ENCODE data around the gene ERAL1. TPM values are rescaled to one million over a fixed set of nuclear protein-coding genes. Genes with fewer than 3 reads are reported as not detected.

The ERAL1 gene
- total and polyA plus RNA-seq, 2 of the 4 experiments (the other 2 are of a cell fraction) = 34.1 to 62.3 TPM

DNA sequence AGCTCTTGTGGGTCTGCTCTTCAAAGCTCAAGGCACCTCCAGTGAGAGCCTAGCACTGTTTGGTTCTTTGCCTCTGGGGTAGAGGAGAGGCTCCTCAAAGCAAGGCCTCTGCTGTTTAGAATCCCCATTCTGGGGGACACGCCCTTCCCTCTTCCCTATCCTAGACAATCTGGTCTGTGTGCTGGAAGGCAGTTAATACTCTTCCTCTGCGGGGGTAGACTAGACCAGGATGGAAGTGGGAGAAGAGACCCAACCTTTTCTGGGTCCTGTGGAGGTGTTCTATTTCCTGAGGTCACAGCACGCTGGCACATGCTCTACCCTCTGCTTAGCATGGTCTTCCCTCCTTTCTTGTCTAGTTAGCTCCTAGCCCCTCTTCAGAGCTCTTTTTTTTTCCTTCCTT, 7.7 kb downstream of the ERAL1 start:
- no peak overlapping the region for H4K8ac ChIP-seq (ENCODE audit: low read depth in 2 of 2, low read length in 2 of 2)
- in situ Hi-C loops (cut with MboI; ENCODE audit: low sequenced_read_pairs) = no loop called here
- H2BK15ac ChIP-seq (ENCODE audit: low read depth, low read length) = no peak overlapping the region
- no peak overlapping the region for H4K5ac ChIP-seq (ENCODE audit: low read depth, low read length)
- no peak overlapping the region for H3K4me2 ChIP-seq (ENCODE audit: low read depth, low read length)
- intact Hi-C loops (cut with micrococcal nuclease) = no loop called here
- H3K27me3 ChIP-seq (ENCODE audit: control insufficient read depth, insufficient read depth, low read length) = 0 out of 2 replicates have a peak, but pooled peaks cover 2% of the 10 kb centered on the region
- TF ChIP-seq, protein P1, sequence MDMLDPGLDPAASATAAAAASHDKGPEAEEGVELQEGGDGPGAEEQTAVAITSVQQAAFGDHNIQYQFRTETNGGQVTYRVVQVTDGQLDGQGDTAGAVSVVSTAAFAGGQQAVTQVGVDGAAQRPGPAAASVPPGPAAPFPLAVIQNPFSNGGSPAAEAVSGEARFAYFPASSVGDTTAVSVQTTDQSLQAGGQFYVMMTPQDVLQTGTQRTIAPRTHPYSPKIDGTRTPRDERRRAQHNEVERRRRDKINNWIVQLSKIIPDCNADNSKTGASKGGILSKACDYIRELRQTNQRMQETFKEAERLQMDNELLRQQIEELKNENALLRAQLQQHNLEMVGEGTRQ (IDR thresholded peaks at IDR 0.05; ENCODE audit: low read depth, low read length) = no peak
- no peak for TF ChIP-seq MAFK (IDR thresholded peaks at IDR 0.05; ENCODE audit: low read depth, low read length)
- TF ChIP-seq, protein P2, sequence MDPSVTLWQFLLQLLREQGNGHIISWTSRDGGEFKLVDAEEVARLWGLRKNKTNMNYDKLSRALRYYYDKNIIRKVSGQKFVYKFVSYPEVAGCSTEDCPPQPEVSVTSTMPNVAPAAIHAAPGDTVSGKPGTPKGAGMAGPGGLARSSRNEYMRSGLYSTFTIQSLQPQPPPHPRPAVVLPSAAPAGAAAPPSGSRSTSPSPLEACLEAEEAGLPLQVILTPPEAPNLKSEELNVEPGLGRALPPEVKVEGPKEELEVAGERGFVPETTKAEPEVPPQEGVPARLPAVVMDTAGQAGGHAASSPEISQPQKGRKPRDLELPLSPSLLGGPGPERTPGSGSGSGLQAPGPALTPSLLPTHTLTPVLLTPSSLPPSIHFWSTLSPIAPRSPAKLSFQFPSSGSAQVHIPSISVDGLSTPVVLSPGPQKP (IDR thresholded peaks at IDR 0.05; ENCODE audit: borderline replicate concordance, low read depth, low read length) = no peak
- TF ChIP-seq MXI1 (IDR thresholded peaks at IDR 0.05; ENCODE audit: borderline replicate concordance, low read depth, low read length) = no peak
- TF ChIP-seq RAD21 (IDR thresholded peaks at IDR 0.05; ENCODE audit: low read length) = no peak
- TF ChIP-seq FOS (IDR thresholded peaks at IDR 0.05; ENCODE audit: low read depth, low read length) = no peak
- no peak for TF ChIP-seq NFE2L2 (IDR thresholded peaks at IDR 0.05; ENCODE audit: low read depth, low read length)
- TF ChIP-seq POLR2A (IDR thresholded peaks at IDR 0.05; ENCODE audit: low read depth, low read length) = no peak
- no peak for TF ChIP-seq BHLHE40 (IDR thresholded peaks at IDR 0.05; ENCODE audit: low read depth, low read length)
- no peak for TF ChIP-seq CHD1 (IDR thresholded peaks at IDR 0.05; ENCODE audit: low read depth, low read length)
- no peak for TF ChIP-seq MAZ (IDR thresholded peaks at IDR 0.05; ENCODE audit: borderline replicate concordance, low read depth, low read length)
- peak overlapping the region; percentile 26 for H2AK9ac ChIP-seq (replicated peaks; ENCODE audit: low read depth, low read length, poor library complexity)
- no peak for ATAC-seq (ENCODE audit: low read depth)
- H3K79me1 ChIP-seq (ENCODE audit: low read depth in 1 of 2, low read length in 2 of 2) = no peaks in the 10 kb centered on the region; a peak in 1 of 4 replicates
- no peak overlapping the region for H2AK5ac ChIP-seq (ENCODE audit: low read depth, low read length)
- H3K27ac ChIP-seq (ENCODE audit: insufficient read depth, low read length) = no peak overlapping the region
- dilution Hi-C loops (cut with HindIII; ENCODE audit: low sequenced_read_pairs, unreplicated experiment) = no loop called here
- H2AFZ ChIP-seq (replicated peaks; ENCODE audit: low read length, poor library complexity) = no peak overlapping the region
- ChIA-PET CTCF (no interaction called here), POLR2A (ENCODE audit: unreplicated experiment) (no interaction called here)
- no peaks in the 10 kb centered on the region for H3K9me3 ChIP-seq (ENCODE audit: control insufficient read depth, insufficient read depth, low read length)
- H3K9me1 ChIP-seq (ENCODE audit: insufficient read depth, low read length) = no peaks in the 10 kb centered on the region
- no peak overlapping the region for H3K9ac ChIP-seq (ENCODE audit: low read depth, low read length)
- DNase-seq = no peak
- H3K36me3 ChIP-seq (ENCODE audit: control insufficient read depth, insufficient read depth, low read length) = peaks cover 21% of the 10 kb centered on the region
- H3K14ac ChIP-seq (replicated peaks; ENCODE audit: low read depth, low read length) = no peak overlapping the region
- no peak overlapping the region for H3K4ac ChIP-seq (ENCODE audit: low read depth, low read length)
- BruUV-seq (replicated peaks) = no TSS peak
- H3K23ac ChIP-seq (ENCODE audit: low read depth, low read length) = no peak overlapping the region
- H3K56ac ChIP-seq (ENCODE audit: extremely low read depth, insufficient read depth, low read length) = no peak overlapping the region
- H2BK20ac ChIP-seq (ENCODE audit: low read depth, low read length) = no peak overlapping the region
- WGBS, 2 experiments (ENCODE audit: extremely low coverage in 2 of 2, insufficient read length in 1 of 2) = 100% methylated on average over 1 of the region's 3 CpGs; no CpG with 5 or more reads in 1 of the 2 experiments
- no peak overlapping the region for H2BK120ac ChIP-seq (ENCODE audit: low read depth, low read length)
- H4K91ac ChIP-seq (ENCODE audit: insufficient read depth, low read depth, low read length) = no peak overlapping the region
- H2BK5ac ChIP-seq (ENCODE audit: low read depth, low read length, poor library complexity, severe bottlenecking) = no peak overlapping the region
- no peak overlapping the region for H3K18ac ChIP-seq (ENCODE audit: low read depth, low read length)
- no peak overlapping the region for H3K4me3 ChIP-seq (ENCODE audit: insufficient read depth, low read depth, low read length)
- H3K4me1 ChIP-seq (ENCODE audit: control insufficient read depth, insufficient read depth, low read length) = no peaks in the 10 kb centered on the region
- no peaks in the 10 kb centered on the region for H4K20me1 ChIP-seq (ENCODE audit: insufficient read depth, low read length)
